ENCODE measurements around the gene KRT17. TPM values are rescaled to one million over a fixed set of nuclear protein-coding genes. Genes with fewer than 3 reads are reported as not detected.
A peak's percentile ranks its signal among the peaks of the same experiment; 100 is the strongest.

KRT17 gene
- total and polyA plus RNA-seq, 9 of the 15 experiments (the other 6 are each of a cell fraction or from before 2014, with no cell fraction given) = 0.23 to 0.25 TPM; not detected in 7

GRCh38 chr17:41664587-41665565 lies 40.5 kb upstream of the KRT17 start (continued):
- TF ChIP-seq POLR2AphosphoS5 (IDR thresholded peaks at IDR 0.05; ENCODE audit: control insufficient read depth, insufficient read depth, low read depth, low read length) (no peak), KLF16 (IDR thresholded peaks at IDR 0.05) (no peak), HSF4 (CRISPR knock-in tag; IDR thresholded peaks at IDR 0.05; ENCODE audit: borderline replicate concordance) (no peak), ZNF134 (CRISPR knock-in tag; conservative IDR thresholded peaks at IDR 0.05) (no peak), HNRNPH1 (optimal IDR thresholded peaks at IDR 0.05; ENCODE audit: low read depth, low read length) (no peak), ADNP (tag; IDR thresholded peaks at IDR 0.05) (peak; percentile 83), ILF3 (IDR thresholded peaks at IDR 0.05; ENCODE audit: borderline replicate concordance) (no peak), ZNF511 (CRISPR knock-in tag; IDR thresholded peaks at IDR 0.05) (no peak), NR2C1 (IDR thresholded peaks at IDR 0.05) (no peak), NR2C1 (tag; IDR thresholded peaks at IDR 0.05) (no peak), ZC3H8 (IDR thresholded peaks at IDR 0.05) (no peak), FOXK1 (CRISPR knock-in tag; IDR thresholded peaks at IDR 0.05; ENCODE audit: borderline replicate concordance) (no peak), ZNF133 (CRISPR knock-in tag; IDR thresholded peaks at IDR 0.05) (no peak), ZNF384 (IDR thresholded peaks at IDR 0.05; ENCODE audit: low read depth, low read length) (peak; percentile 54), ZNF785 (CRISPR knock-in tag; IDR thresholded peaks at IDR 0.05) (no peak), GTF2A2 (tag; IDR thresholded peaks at IDR 0.05) (no peak), ZC3H11A (IDR thresholded peaks at IDR 0.05; ENCODE audit: low read depth, low read length) (no peak), HNRNPUL1 (IDR thresholded peaks at IDR 0.05; ENCODE audit: low read length) (no peak), TCFL5 (CRISPR knock-in tag; conservative IDR thresholded peaks at IDR 0.05) (no peak)
- TF ChIP-seq, protein P1, sequence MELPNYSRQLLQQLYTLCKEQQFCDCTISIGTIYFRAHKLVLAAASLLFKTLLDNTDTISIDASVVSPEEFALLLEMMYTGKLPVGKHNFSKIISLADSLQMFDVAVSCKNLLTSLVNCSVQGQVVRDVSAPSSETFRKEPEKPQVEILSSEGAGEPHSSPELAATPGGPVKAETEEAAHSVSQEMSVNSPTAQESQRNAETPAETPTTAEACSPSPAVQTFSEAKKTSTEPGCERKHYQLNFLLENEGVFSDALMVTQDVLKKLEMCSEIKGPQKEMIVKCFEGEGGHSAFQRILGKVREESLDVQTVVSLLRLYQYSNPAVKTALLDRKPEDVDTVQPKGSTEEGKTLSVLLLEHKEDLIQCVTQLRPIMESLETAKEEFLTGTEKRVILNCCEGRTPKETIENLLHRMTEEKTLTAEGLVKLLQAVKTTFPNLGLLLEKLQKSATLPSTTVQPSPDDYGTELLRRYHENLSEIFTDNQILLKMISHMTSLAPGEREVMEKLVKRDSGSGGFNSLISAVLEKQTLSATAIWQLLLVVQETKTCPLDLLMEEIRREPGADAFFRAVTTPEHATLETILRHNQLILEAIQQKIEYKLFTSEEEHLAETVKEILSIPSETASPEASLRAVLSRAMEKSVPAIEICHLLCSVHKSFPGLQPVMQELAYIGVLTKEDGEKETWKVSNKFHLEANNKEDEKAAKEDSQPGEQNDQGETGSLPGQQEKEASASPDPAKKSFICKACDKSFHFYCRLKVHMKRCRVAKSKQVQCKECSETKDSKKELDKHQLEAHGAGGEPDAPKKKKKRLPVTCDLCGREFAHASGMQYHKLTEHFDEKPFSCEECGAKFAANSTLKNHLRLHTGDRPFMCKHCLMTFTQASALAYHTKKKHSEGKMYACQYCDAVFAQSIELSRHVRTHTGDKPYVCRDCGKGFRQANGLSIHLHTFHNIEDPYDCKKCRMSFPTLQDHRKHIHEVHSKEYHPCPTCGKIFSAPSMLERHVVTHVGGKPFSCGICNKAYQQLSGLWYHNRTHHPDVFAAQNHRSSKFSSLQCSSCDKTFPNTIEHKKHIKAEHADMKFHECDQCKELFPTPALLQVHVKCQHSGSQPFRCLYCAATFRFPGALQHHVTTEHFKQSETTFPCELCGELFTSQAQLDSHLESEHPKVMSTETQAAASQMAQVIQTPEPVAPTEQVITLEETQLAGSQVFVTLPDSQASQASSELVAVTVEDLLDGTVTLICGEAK (IDR thresholded peaks at IDR 0.05) = no peak
- TF ChIP-seq, protein P1 (CRISPR knock-in tag; IDR thresholded peaks at IDR 0.05) = no peak
